Lower leg skin (tissue), 4 donors: ENCODE results near the gene PLPPR3. TPM values are rescaled to one million over a fixed set of nuclear protein-coding genes. Genes with fewer than 3 reads are reported as not detected.

Source experiments
- DNase-seq, 2 donors: peaks; one replicate each; pipeline ENCODE4 v3.0.0-alpha.2; 2019; ENCODE audit warnings: low spot score in 2 of 2
- H3K4me3 ChIP-seq: fragments of 200-600 bp; sonication (generic); 2 replicates; pipeline ENCODE4 v1.5.1; 2017; ENCODE audit warnings: mild to moderate bottlenecking, low read depth; ENCODE audit not compliant: poor library complexity, severe bottlenecking
- CTCF ChIP-seq, 3 donors: fragments of 450-650 bp; IDR thresholded peaks; one replicate each; pipeline ENCODE4 v1.5.1; 2016; ENCODE audit warnings: antibody characterized with exemption in 3 of 3, mild to moderate bottlenecking in 3 of 3, moderate library complexity in 2 of 3
- POLR2A ChIP-seq, 2 donors: fragments of 450-650 bp; IDR thresholded peaks; one replicate each; pipeline ENCODE4 v1.6.1; 2016 to 2017; ENCODE audit warnings: antibody characterized with exemption in 2 of 2, mild to moderate bottlenecking in 1 of 2, moderate library complexity in 1 of 2
- WGBS, 2 donors: methylation state at CpG; one replicate each; pipeline ENCODE4 v1.1.5; 2018; 5-methylcytosine and 5-hydroxymethylcytosine counted together
- intact Hi-C: fragments of 100-400 bp; cut with DNase I; formaldehyde crosslinking; loops from one replicate; pipeline ENCODE4 v1.15.0; 2023; ENCODE audit warnings: low total_unique reads
- total RNA-seq, 4 donors: library from RNA; depleted of rRNA; stranded (reverse); fragments of >200 nt; gene quantifications; one replicate each; pipeline ENCODE4 v1.1.0, GENCODE V29; 2016

PLPPR3 gene
- total RNA-seq, 4 donors from 2014 or later, result not detected

GRCh38 chr19:787536-787935 is 34.2 kb downstream of the PLPPR3 start:
- no peak overlapping the region for H3K4me3 ChIP-seq
- 89 to 92% methylated on average over 16 of the region's 16 CpGs for WGBS, 2 donors
- intact Hi-C loops, result no loop called here
- no peak for DNase-seq
- no peak for TF ChIP-seq POLR2A (IDR thresholded peaks at IDR 0.05)
- no peak for TF ChIP-seq CTCF (IDR thresholded peaks at IDR 0.05)

- WGBS, 2 donors, result 80 to 82% methylated on average over 13 of the region's 13 CpGs
Observed at GRCh38 chr19:784541-784940, 37.2 kb downstream of the PLPPR3 start.

GRCh38 chr19:782878-783668 is 38.7 kb downstream of the PLPPR3 start:
- H3K4me3 ChIP-seq, result no peak overlapping the region
- no peak for DNase-seq
- intact Hi-C loops, result no loop called here
- no peak for TF ChIP-seq POLR2A (IDR thresholded peaks at IDR 0.05)
- no peak for TF ChIP-seq CTCF (IDR thresholded peaks at IDR 0.05)
- WGBS, 2 donors, result 52 to 62% methylated on average over 30 of the region's 30 CpGs

More at GRCh38 chr19:784541-784940, 37.2 kb downstream of the PLPPR3 start:
- intact Hi-C loops, result no loop called here
- no peak overlapping the region for H3K4me3 ChIP-seq
- no peak for DNase-seq
- TF ChIP-seq CTCF (IDR thresholded peaks at IDR 0.05) (no peak), POLR2A (IDR thresholded peaks at IDR 0.05) (no peak)

- no peak for DNase-seq
- 19 to 28% methylated on average over 25 to 29 of the region's 29 CpGs for WGBS, 2 donors
- no peak overlapping the region for H3K4me3 ChIP-seq
- TF ChIP-seq CTCF (IDR thresholded peaks at IDR 0.05), result no peak
- TF ChIP-seq POLR2A (IDR thresholded peaks at IDR 0.05), result no peak
- intact Hi-C loops, result no loop called here
Observed at GRCh38 chr19:782185-782877, 39.4 kb downstream of the PLPPR3 start.

- TF ChIP-seq POLR2A (IDR thresholded peaks at IDR 0.05) (no peak), CTCF (IDR thresholded peaks at IDR 0.05) (no peak)
- 91 to 95% methylated on average over 19 of the region's 19 CpGs for WGBS, 2 donors
- intact Hi-C loops, result no loop called here
- no peak for DNase-seq
- no peak overlapping the region for H3K4me3 ChIP-seq
Observed at GRCh38 chr19:781800-782184, 40.0 kb downstream of the PLPPR3 start.
